ENCODE results near the gene CTSW.
A peak's percentile ranks its signal among the peaks of the same experiment; 100 is the strongest.

Gene CTSW

GRCh38 chr11:65867284-65868071 lies 12.2 kb upstream of the CTSW start:
- DNase-seq (ENCODE audit: low spot score), result no peak

GRCh38 chr11:65868076-65868667 lies 11.5 kb upstream of the CTSW start:
- DNase-seq (ENCODE audit: low spot score), result no peak

GRCh38 chr11:65868907-65869306 lies 10.7 kb upstream of the CTSW start:
- no peak for DNase-seq (ENCODE audit: low spot score)

- DNase-seq (ENCODE audit: low spot score), result no peak
Measured at GRCh38 chr11:65869643-65870306, 9.9 kb upstream of the CTSW start.

GRCh38 chr11:65870307-65870658 lies 9.4 kb upstream of the CTSW start:
- no peak for DNase-seq (ENCODE audit: low spot score)

- DNase-seq (ENCODE audit: low spot score), result no peak
Measured at GRCh38 chr11:65870706-65871681, 8.6 kb upstream of the CTSW start.

- no peak for DNase-seq (ENCODE audit: low spot score)
Measured at GRCh38 chr11:65871811-65872548, 7.7 kb upstream of the CTSW start.

- peak; percentile 86 for DNase-seq (ENCODE audit: low spot score)
Measured at GRCh38 chr11:65872586-65873317, 6.9 kb upstream of the CTSW start, which contains the start of gene EFEMP2. Gene EFEMP2, minus strand, starts transcription at chr11:65872800. Its CDS starts 446 bp downstream, at chr11:65872354.

GRCh38 chr11:65873318-65874156 lies 6.1 kb upstream of the CTSW start:
- peak; percentile 97 for DNase-seq (ENCODE audit: low spot score)

- no peak for DNase-seq (ENCODE audit: low spot score)
Measured at GRCh38 chr11:65880027-65880426, 390 bp downstream of the CTSW start.

- DNase-seq (ENCODE audit: low spot score), result no peak
Measured at GRCh38 chr11:65880844-65881421, 1.3 kb downstream of the CTSW start.

GRCh38 chr11:65882120-65883057 lies 2.8 kb downstream of the CTSW start:
- peak; percentile 59 for DNase-seq (ENCODE audit: low spot score)

- DNase-seq (ENCODE audit: low spot score), result no peak
Measured at GRCh38 chr11:65883058-65883761, 3.6 kb downstream of the CTSW start.

GRCh38 chr11:65883786-65884715 lies 4.4 kb downstream of the CTSW start:
- no peak for DNase-seq (ENCODE audit: low spot score)

- no peak for DNase-seq (ENCODE audit: low spot score)
Measured at GRCh38 chr11:65884716-65885092, 5.1 kb downstream of the CTSW start.

- no peak for DNase-seq (ENCODE audit: low spot score)
Measured at GRCh38 chr11:65885231-65885630, 5.6 kb downstream of the CTSW start.
